HUDEP-2 (cell line): Measurements from ENCODE around the gene STEAP2.
A peak's percentile ranks its signal among the peaks of the same experiment; 100 is the strongest.
"Not testable (repeated sequence)": the region's sequence is repeated elsewhere in the genome, so short reads cannot be mapped to it uniquely, and the experiment has no call there.

ENCODE experiments used
- DNase-seq, 76 experiments: peaks; one replicate each; lab custom pipeline; 2025; ENCODE audit not compliant: unreplicated experiment in 76 of 76; lab: John Stamatoyannopoulos, UW

The STEAP2 gene

DNA sequence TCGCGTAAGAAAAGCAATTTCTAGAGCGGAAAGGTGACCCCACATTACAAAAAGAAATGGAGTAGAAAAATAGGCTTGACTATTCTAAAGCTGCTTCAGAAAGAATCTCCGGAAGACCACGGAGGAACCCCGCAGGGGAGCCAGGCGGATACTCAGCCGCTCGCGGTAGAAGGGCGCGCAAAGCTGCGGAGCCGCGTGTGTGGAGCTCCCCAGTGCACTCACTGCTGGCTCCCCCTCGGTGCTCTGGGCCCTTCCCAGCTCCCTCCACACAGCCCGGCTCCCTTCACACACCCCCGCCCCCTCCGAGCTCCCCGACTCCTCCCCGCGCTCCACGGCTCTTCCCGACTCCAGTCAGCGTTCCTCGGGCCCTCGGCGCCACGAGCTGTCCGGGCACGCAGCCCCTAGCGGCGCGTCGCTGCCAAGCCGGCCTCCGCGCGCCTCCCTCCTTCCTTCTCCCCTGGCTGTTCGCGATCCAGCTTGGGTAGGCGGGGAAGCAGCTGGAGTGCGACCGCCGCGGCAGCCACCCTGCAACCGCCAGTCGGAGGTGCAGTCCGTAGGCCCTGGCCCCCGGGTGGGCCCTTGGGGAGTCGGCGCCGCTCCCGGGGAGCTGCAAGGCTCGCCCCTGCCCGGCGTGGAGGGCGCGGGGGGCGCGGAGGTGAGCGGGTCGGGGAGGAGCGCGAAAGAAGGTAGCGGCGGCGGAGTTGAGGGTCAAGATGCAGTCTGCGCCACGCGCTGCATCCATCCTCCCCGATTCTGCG is at the start of gene STEAP2:
Gene STEAP2 (plus strand): TSS at position 350 of the 758 bp plus-strand sequence. CDS start 13,343 bp downstream, outside the sequence.
- DNase-seq = peak in 22 of 76 experiments; percentile 1 to 12 (median 2)

DNA sequence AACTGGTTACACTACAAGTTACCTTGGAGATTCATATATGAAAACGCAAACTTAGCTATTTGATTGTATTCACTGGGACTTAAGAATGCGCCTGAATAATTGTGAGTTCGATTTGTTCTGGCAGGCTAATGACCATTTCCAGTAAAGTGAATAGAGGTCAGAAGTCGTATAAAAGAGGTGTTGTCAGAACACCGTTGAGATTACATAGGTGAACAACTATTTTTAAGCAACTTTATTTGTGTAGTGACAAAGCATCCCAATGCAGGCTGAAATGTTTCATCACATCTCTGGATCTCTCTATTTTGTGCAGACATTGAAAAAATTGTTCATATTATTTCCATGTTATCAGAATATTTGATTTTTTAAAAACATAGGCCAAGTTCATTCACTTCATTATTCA is 48.0 kb upstream of the STEAP2 start:
- no peak for DNase-seq

GRCh38 chr7:90165724-90166123 is 45.8 kb upstream of the STEAP2 start:
- DNase-seq = no peak

- DNase-seq = no peak
Measured at GRCh38 chr7:90166153-90166552, 45.4 kb upstream of the STEAP2 start.

- DNase-seq = no peak
Measured at GRCh38 chr7:90167361-90167760, 44.2 kb upstream of the STEAP2 start.

GRCh38 chr7:90169891-90170290 is 41.6 kb upstream of the STEAP2 start:
- DNase-seq = no peak

DNA sequence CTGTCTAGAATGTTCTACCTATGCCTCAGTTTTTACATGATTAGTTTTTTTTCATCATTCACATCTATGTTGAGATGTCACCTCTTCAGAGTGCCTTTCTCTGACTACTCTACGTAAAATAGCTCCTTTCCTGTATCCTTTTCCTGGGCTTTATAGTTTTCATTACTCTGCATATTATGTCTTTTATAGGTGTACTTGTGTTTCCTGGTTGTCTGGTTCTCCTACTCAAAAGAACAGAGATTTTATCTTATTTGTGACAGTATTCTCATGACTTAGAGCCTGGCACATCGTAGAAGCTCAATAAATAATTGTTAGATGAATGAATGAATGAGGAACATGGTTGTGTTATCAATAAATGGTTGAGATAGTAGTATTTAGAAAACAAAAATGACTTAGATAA is 39.4 kb upstream of the STEAP2 start:
- DNase-seq = no peak

GRCh38 chr7:90172624-90173023 is 38.9 kb upstream of the STEAP2 start:
- no peak for DNase-seq

- no peak for DNase-seq
Measured at GRCh38 chr7:90173127-90173844, 38.3 kb upstream of the STEAP2 start.

- no peak for DNase-seq
Measured at GRCh38 chr7:90175667-90176066, 35.9 kb upstream of the STEAP2 start.

- DNase-seq = no peak
Measured at GRCh38 chr7:90176195-90176594, 35.3 kb upstream of the STEAP2 start.

GRCh38 chr7:90178166-90178565 is 33.4 kb upstream of the STEAP2 start:
- DNase-seq = no peak

GRCh38 chr7:90178679-90179278 is 32.8 kb upstream of the STEAP2 start:
- no peak for DNase-seq

- no peak for DNase-seq
Measured at GRCh38 chr7:90180011-90180585, 31.4 kb upstream of the STEAP2 start.

- no peak for DNase-seq
Measured at GRCh38 chr7:90180649-90181048, 30.9 kb upstream of the STEAP2 start.

DNA sequence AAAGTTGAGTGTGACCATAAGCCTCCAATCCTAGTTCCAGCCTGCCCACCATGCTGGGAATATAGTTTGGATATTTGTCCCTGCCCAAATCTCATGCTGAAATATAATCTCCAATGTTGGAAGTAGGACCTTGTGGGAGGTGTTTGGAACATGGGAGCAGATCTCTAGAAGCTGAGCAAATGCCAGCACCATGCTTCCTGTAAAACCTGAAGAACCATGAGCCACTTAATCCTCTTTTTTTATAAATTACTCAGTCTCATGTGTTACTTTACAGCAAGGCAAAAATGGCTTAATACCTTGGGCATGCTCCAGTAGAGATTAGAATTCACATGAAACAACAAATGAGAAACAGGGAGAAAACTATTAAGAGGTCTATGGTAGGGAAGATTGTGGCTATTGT is 30.1 kb upstream of the STEAP2 start:
- DNase-seq = no peak

DNA sequence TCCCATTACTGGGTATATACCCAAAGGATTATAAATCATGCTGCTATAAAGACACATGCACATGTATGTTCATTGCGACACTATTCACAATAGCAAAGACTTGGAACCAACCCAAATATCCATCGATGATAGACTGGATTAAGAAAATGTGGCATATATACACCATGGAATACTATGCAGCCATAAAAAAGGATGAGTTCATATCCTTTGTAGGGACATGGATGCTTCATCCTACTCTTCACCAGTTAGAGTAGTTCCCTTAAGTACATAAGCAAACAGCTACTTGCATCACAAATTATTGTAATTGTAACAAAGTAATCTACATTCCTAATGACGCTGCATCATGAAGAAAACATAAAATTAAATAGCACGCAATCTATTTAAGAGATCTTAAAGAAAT is 25.2 kb upstream of the STEAP2 start:
- DNase-seq = not testable (repeated sequence)

DNA sequence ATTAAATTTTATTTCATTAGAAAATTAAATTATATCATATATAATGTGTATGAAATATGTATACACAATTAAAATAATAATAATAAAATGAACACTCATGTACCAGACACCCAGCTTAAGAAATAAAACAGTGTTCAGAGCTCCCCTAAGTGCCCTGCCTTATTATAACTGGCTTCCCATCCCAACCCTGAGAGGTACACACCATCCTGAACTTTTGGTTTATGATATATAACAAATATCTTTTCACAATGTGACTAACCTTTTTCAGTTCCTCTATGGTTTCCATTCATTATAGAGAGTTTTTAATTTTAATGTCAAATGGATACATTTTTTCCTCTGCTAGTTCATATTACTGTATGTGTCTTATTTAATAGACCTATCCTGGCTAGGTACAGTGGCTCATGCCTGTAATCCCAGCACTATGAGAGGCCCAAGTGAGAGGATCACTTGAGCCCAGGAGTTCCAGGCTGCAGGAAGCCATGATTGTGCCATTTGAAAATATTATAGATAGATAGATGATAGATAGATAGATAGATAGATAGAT is 24.0 kb upstream of the STEAP2 start:
- DNase-seq = no peak

GRCh38 chr7:90188281-90188680 is 23.3 kb upstream of the STEAP2 start:
- DNase-seq = no peak

- DNase-seq = no peak
Measured at GRCh38 chr7:90190995-90191394, 20.5 kb upstream of the STEAP2 start.

DNA sequence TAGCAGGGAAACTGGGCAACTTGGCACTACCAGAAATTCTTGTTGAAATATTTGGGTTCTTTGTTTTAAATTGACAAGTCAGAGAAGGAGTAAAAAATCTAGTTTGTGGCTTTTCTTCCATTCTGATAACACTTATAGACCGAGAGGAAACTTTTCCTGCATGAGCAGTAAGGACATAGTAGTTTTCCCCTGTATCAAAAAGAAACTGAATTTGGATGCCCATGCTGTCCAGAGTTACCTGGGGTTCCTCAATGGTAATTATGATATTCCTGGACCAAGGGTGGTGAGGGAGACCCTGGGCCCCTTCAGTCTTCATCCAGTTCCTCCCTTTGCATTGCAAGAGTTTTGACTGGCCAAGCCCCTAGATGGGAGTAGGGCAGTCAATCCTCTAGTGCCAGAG is 19.9 kb upstream of the STEAP2 start:
- DNase-seq = no peak
